ENCODE measurements around the gene SPIB.

SPIB gene

GRCh38 chr19:50393589-50393988, 25.1 kb upstream of the SPIB start:
- H3K27ac ChIP-seq (ENCODE audit: low read length): no peak overlapping the region
- no peaks in the 10 kb centered on the region for H3K36me3 ChIP-seq (ENCODE audit: control insufficient read depth in 2 of 2, insufficient read depth in 2 of 2, low read length in 2 of 2)
- no peaks in the 10 kb centered on the region for H3K9me3 ChIP-seq (ENCODE audit: control insufficient read depth in 2 of 2, low read length in 2 of 2)
- no peaks in the 10 kb centered on the region for H3K4me1 ChIP-seq (ENCODE audit: control insufficient read depth, insufficient read depth, low read length)
- no peak overlapping the region for H3K9ac ChIP-seq (ENCODE audit: low read length in 2 of 2)
- no peak overlapping the region for H3K4me3 ChIP-seq (ENCODE audit: low read length in 2 of 2)
- no peaks in the 10 kb centered on the region for H3K27me3 ChIP-seq (ENCODE audit: control insufficient read depth in 1 of 2, insufficient read depth in 2 of 2, low read length in 2 of 2)

- H3K9ac ChIP-seq (ENCODE audit: low read length in 2 of 2): no peak overlapping the region
- no peaks in the 10 kb centered on the region for H3K9me3 ChIP-seq (ENCODE audit: control insufficient read depth in 2 of 2, low read length in 2 of 2)
- no peak overlapping the region for H3K4me3 ChIP-seq (ENCODE audit: low read length in 2 of 2)
- no peaks in the 10 kb centered on the region for H3K27me3 ChIP-seq (ENCODE audit: control insufficient read depth in 1 of 2, insufficient read depth in 2 of 2, low read length in 2 of 2)
- no peak overlapping the region for H3K27ac ChIP-seq (ENCODE audit: low read length)
- H3K36me3 ChIP-seq (ENCODE audit: control insufficient read depth in 2 of 2, insufficient read depth in 2 of 2, low read length in 2 of 2): no peaks in the 10 kb centered on the region
- no peaks in the 10 kb centered on the region for H3K4me1 ChIP-seq (ENCODE audit: control insufficient read depth, insufficient read depth, low read length)
Measured at GRCh38 chr19:50394017-50394416, 24.7 kb upstream of the SPIB start.

- no peaks in the 10 kb centered on the region for H3K27me3 ChIP-seq (ENCODE audit: control insufficient read depth in 1 of 2, insufficient read depth in 2 of 2, low read length in 2 of 2)
- no peak overlapping the region for H3K27ac ChIP-seq (ENCODE audit: low read length)
Measured at GRCh38 chr19:50398675-50399367, 19.9 kb upstream of the SPIB start.

GRCh38 chr19:50399368-50399745, 19.4 kb upstream of the SPIB start:
- H3K9me3 ChIP-seq (ENCODE audit: control insufficient read depth in 2 of 2, low read length in 2 of 2): no peaks in the 10 kb centered on the region
- H3K36me3 ChIP-seq (ENCODE audit: control insufficient read depth in 2 of 2, insufficient read depth in 2 of 2, low read length in 2 of 2): no peaks in the 10 kb centered on the region
- no peaks in the 10 kb centered on the region for H3K27me3 ChIP-seq (ENCODE audit: control insufficient read depth in 1 of 2, insufficient read depth in 2 of 2, low read length in 2 of 2)
- H3K27ac ChIP-seq (ENCODE audit: low read length): no peak overlapping the region
- no peak overlapping the region for H3K9ac ChIP-seq (ENCODE audit: low read length in 2 of 2)
- H3K4me3 ChIP-seq (ENCODE audit: low read length in 2 of 2): no peak overlapping the region
- no peaks in the 10 kb centered on the region for H3K4me1 ChIP-seq (ENCODE audit: control insufficient read depth, insufficient read depth, low read length)

More at GRCh38 chr19:50398675-50399367, 19.9 kb upstream of the SPIB start:
- no peak overlapping the region for H3K4me3 ChIP-seq (ENCODE audit: low read length in 2 of 2)
- no peaks in the 10 kb centered on the region for H3K9me3 ChIP-seq (ENCODE audit: control insufficient read depth in 2 of 2, low read length in 2 of 2)
- H3K36me3 ChIP-seq (ENCODE audit: control insufficient read depth in 2 of 2, insufficient read depth in 2 of 2, low read length in 2 of 2): no peaks in the 10 kb centered on the region
- no peaks in the 10 kb centered on the region for H3K4me1 ChIP-seq (ENCODE audit: control insufficient read depth, insufficient read depth, low read length)
- H3K9ac ChIP-seq (ENCODE audit: low read length in 2 of 2): no peak overlapping the region

GRCh38 chr19:50401605-50402450, 16.9 kb upstream of the SPIB start:
- no peaks in the 10 kb centered on the region for H3K27me3 ChIP-seq (ENCODE audit: control insufficient read depth in 1 of 2, insufficient read depth in 2 of 2, low read length in 2 of 2)
- no peaks in the 10 kb centered on the region for H3K4me1 ChIP-seq (ENCODE audit: control insufficient read depth, insufficient read depth, low read length)
- H3K4me3 ChIP-seq (ENCODE audit: low read length in 2 of 2): no peak overlapping the region
- no peaks in the 10 kb centered on the region for H3K9me3 ChIP-seq (ENCODE audit: control insufficient read depth in 2 of 2, low read length in 2 of 2)
- no peak overlapping the region for H3K9ac ChIP-seq (ENCODE audit: low read length in 2 of 2)
- no peak overlapping the region for H3K27ac ChIP-seq (ENCODE audit: low read length)
- no peaks in the 10 kb centered on the region for H3K36me3 ChIP-seq (ENCODE audit: control insufficient read depth in 2 of 2, insufficient read depth in 2 of 2, low read length in 2 of 2)

- Histone ChIP-seq H3K9me3 (ENCODE audit: control insufficient read depth in 2 of 2, low read length in 2 of 2) (no peaks in the 10 kb centered on the region), H3K27ac (ENCODE audit: low read length) (no peak overlapping the region), H3K27me3 (ENCODE audit: control insufficient read depth in 1 of 2, insufficient read depth in 2 of 2, low read length in 2 of 2) (no peaks in the 10 kb centered on the region), H3K4me1 (ENCODE audit: control insufficient read depth, insufficient read depth, low read length) (no peaks in the 10 kb centered on the region), H3K36me3 (ENCODE audit: control insufficient read depth in 2 of 2, insufficient read depth in 2 of 2, low read length in 2 of 2) (no peaks in the 10 kb centered on the region), H3K4me3 (ENCODE audit: low read length in 2 of 2) (no peak overlapping the region), H3K9ac (ENCODE audit: low read length in 2 of 2) (no peak overlapping the region)
Measured at GRCh38 chr19:50402544-50403301, 16.0 kb upstream of the SPIB start.

GRCh38 chr19:50406156-50406820, 12.4 kb upstream of the SPIB start:
- Histone ChIP-seq H3K9ac (ENCODE audit: low read length in 2 of 2) (no peak overlapping the region), H3K36me3 (ENCODE audit: control insufficient read depth in 2 of 2, insufficient read depth in 2 of 2, low read length in 2 of 2) (peaks cover 0 to 6% of the 10 kb centered on the region in 2 donors), H3K4me3 (ENCODE audit: low read length in 2 of 2) (no peak overlapping the region), H3K27me3 (ENCODE audit: control insufficient read depth in 1 of 2, insufficient read depth in 2 of 2, low read length in 2 of 2) (no peaks in the 10 kb centered on the region), H3K27ac (ENCODE audit: low read length) (no peak overlapping the region), H3K9me3 (ENCODE audit: control insufficient read depth in 2 of 2, low read length in 2 of 2) (no peaks in the 10 kb centered on the region), H3K4me1 (ENCODE audit: control insufficient read depth, insufficient read depth, low read length) (no peaks in the 10 kb centered on the region)

- peaks cover 0 to 6% of the 10 kb centered on the region in 2 donors for H3K36me3 ChIP-seq (ENCODE audit: control insufficient read depth in 2 of 2, insufficient read depth in 2 of 2, low read length in 2 of 2)
- H3K27ac ChIP-seq (ENCODE audit: low read length): no peak overlapping the region
- H3K9me3 ChIP-seq (ENCODE audit: control insufficient read depth in 2 of 2, low read length in 2 of 2): no peaks in the 10 kb centered on the region
- H3K27me3 ChIP-seq (ENCODE audit: control insufficient read depth in 1 of 2, insufficient read depth in 2 of 2, low read length in 2 of 2): no peaks in the 10 kb centered on the region
- no peaks in the 10 kb centered on the region for H3K4me1 ChIP-seq (ENCODE audit: control insufficient read depth, insufficient read depth, low read length)
- H3K4me3 ChIP-seq (ENCODE audit: low read length in 2 of 2): no peak overlapping the region
- H3K9ac ChIP-seq (ENCODE audit: low read length in 2 of 2): no peak overlapping the region
Measured at GRCh38 chr19:50406829-50407228, 11.9 kb upstream of the SPIB start.

- Histone ChIP-seq H3K36me3 (ENCODE audit: control insufficient read depth in 2 of 2, insufficient read depth in 2 of 2, low read length in 2 of 2) (peaks cover 0 to 6% of the 10 kb centered on the region in 2 donors), H3K9me3 (ENCODE audit: control insufficient read depth in 2 of 2, low read length in 2 of 2) (no peaks in the 10 kb centered on the region), H3K27me3 (ENCODE audit: control insufficient read depth in 1 of 2, insufficient read depth in 2 of 2, low read length in 2 of 2) (no peaks in the 10 kb centered on the region), H3K9ac (ENCODE audit: low read length in 2 of 2) (no peak overlapping the region), H3K4me1 (ENCODE audit: control insufficient read depth, insufficient read depth, low read length) (no peaks in the 10 kb centered on the region), H3K27ac (ENCODE audit: low read length) (no peak overlapping the region), H3K4me3 (ENCODE audit: low read length in 2 of 2) (no peak overlapping the region)
Measured at GRCh38 chr19:50409347-50409746, 9.4 kb upstream of the SPIB start.

- Histone ChIP-seq H3K9ac (ENCODE audit: low read length in 2 of 2) (no peak overlapping the region), H3K36me3 (ENCODE audit: control insufficient read depth in 2 of 2, insufficient read depth in 2 of 2, low read length in 2 of 2) (peaks cover 0 to 6% of the 10 kb centered on the region in 2 donors), H3K4me3 (ENCODE audit: low read length in 2 of 2) (no peak overlapping the region), H3K27me3 (ENCODE audit: control insufficient read depth in 1 of 2, insufficient read depth in 2 of 2, low read length in 2 of 2) (no peaks in the 10 kb centered on the region), H3K4me1 (ENCODE audit: control insufficient read depth, insufficient read depth, low read length) (peaks cover 2% of the 10 kb centered on the region), H3K9me3 (ENCODE audit: control insufficient read depth in 2 of 2, low read length in 2 of 2) (no peaks in the 10 kb centered on the region), H3K27ac (ENCODE audit: low read length) (no peak overlapping the region)
Measured at GRCh38 chr19:50410109-50410508, 8.6 kb upstream of the SPIB start.

Measured in stomach smooth muscle (tissue), 2 donors.